Kidney (tissue), 14 donors: ENCODE data around the gene ARRDC5. TPM values are rescaled to one million over a fixed set of nuclear protein-coding genes. Genes with fewer than 3 reads are reported as not detected.
"Not testable (repeated sequence)": the region's sequence is repeated elsewhere in the genome, so short reads cannot be mapped to it uniquely, and the experiment has no call there.

Experiments
- DNase-seq, 5 donors: peaks; one replicate each; pipeline ENCODE4 v3.0.0-alpha.2; 2013 to 2020
- FAIRE-seq: peaks from 2 replicates; lab custom pipeline; 2012; peaks lifted over from hg19 to GRCh38; lab: Jason Lieb, UNC
- H3K27ac ChIP-seq, 2 donors: one replicate each; pipeline ENCODE4 v1.7.0; 2013; ENCODE audit warnings: low read depth in 2 of 2, low read length in 2 of 2, inconsistent platforms in 1 of 2
- H3K27me3 ChIP-seq: one replicate; pipeline ENCODE4 v1.7.1; 2013; ENCODE audit warnings: low read length, inconsistent platforms; ENCODE audit not compliant: control insufficient read depth, insufficient read depth
- H3K36me3 ChIP-seq, 3 donors: one replicate each; pipeline versions ENCODE4 v1.7.0 to v1.7.1; 2013; ENCODE audit warnings: low read length in 3 of 3, control low read depth in 1 of 3, inconsistent platforms in 1 of 3; ENCODE audit not compliant: insufficient read depth in 3 of 3, control insufficient read depth in 2 of 3
- H3K4me1 ChIP-seq, 3 donors: one replicate each; pipeline versions ENCODE4 v1.7.0 to v1.7.1; 2013; ENCODE audit warnings: low read length in 3 of 3, inconsistent platforms in 1 of 3, low read depth in 1 of 3; ENCODE audit not compliant: control insufficient read depth in 2 of 3, insufficient read depth in 2 of 3
- H3K4me3 ChIP-seq, 3 donors: one replicate each; pipeline versions ENCODE4 v1.7.0 to v1.8.1; 2013; ENCODE audit warnings: low read length in 3 of 3, control low read depth in 1 of 3, inconsistent platforms in 1 of 3
- H3K9ac ChIP-seq, 3 donors: one replicate each; pipeline versions ENCODE4 v1.7.0 to v1.7.1; 2013; ENCODE audit warnings: low read length in 3 of 3, control low read depth in 1 of 3, inconsistent platforms in 1 of 3
- H3K9me3 ChIP-seq, 3 donors: one replicate each; pipeline versions ENCODE4 v1.7.0 to v1.7.1; 2013; ENCODE audit warnings: low read length in 3 of 3, control low read depth in 1 of 3, inconsistent platforms in 1 of 3; ENCODE audit not compliant: control insufficient read depth in 2 of 3, insufficient read depth in 1 of 3
- intact Hi-C: fragments of 100-400 bp; cut with DNase I; formaldehyde crosslinking; loops from one replicate; pipeline ENCODE4 v1.11.1; 2022
- polyA plus RNA-seq: library from polyadenylated mRNA; stranded (reverse); fragments of 350-450 nt; fragmentation: Illumina TruSeq; extraction: RNeasy Lipid Tissue Mini Kit (QIAGEN cat#74804); gene quantifications from one replicate; pipeline ENCODE4 v1.2.3, GENCODE V29; 2014; ENCODE audit warnings: low read depth, low replicate concordance; ENCODE audit not compliant: insufficient read depth
- total RNA-seq: library from RNA; stranded (reverse); fragmentation: NEBNext Ultra II Directional; extraction: Animal tissue kit (Norgen Biotek cat#: 25700); gene quantifications from one replicate; pipeline ENCODE4 v1.2.1, GENCODE V29; 2021
- TF ChIP-seq, protein P1 (sequence below): IDR thresholded peaks from 3 replicates; pipeline ENCODE4 v1.5.1; 2012; ENCODE audit warnings: mild to moderate bottlenecking, moderate library complexity, borderline replicate concordance; ENCODE audit not compliant: insufficient read depth; ENCODE audit errors: extremely low read depth
- donor health status: control.
- donor health status: control.
- donor health status: control.
- donor health status: control.
- donor health status: control.
- donor health status: DM: yes; HTN: yes; CAD: no.
- donor health status: Normal renal cell carcinoma (clear cell type).

ARRDC5 gene
- total and polyA plus RNA-seq, 2 donors from 2014 or later, result 1.4 TPM; not detected in 1

- H3K27me3 ChIP-seq, result no peaks in the 10 kb centered on the region
- no peak overlapping the region for H3K4me3 ChIP-seq
- H3K4me1 ChIP-seq, result no peaks in the 10 kb centered on the region
- no peak overlapping the region for H3K27ac ChIP-seq
- H3K9me3 ChIP-seq, result no peaks in the 10 kb centered on the region
- no peak overlapping the region for H3K9ac ChIP-seq
- DNase-seq (no peak), FAIRE-seq (no peak)
- TF ChIP-seq, protein P1, sequence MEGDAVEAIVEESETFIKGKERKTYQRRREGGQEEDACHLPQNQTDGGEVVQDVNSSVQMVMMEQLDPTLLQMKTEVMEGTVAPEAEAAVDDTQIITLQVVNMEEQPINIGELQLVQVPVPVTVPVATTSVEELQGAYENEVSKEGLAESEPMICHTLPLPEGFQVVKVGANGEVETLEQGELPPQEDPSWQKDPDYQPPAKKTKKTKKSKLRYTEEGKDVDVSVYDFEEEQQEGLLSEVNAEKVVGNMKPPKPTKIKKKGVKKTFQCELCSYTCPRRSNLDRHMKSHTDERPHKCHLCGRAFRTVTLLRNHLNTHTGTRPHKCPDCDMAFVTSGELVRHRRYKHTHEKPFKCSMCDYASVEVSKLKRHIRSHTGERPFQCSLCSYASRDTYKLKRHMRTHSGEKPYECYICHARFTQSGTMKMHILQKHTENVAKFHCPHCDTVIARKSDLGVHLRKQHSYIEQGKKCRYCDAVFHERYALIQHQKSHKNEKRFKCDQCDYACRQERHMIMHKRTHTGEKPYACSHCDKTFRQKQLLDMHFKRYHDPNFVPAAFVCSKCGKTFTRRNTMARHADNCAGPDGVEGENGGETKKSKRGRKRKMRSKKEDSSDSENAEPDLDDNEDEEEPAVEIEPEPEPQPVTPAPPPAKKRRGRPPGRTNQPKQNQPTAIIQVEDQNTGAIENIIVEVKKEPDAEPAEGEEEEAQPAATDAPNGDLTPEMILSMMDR, result no peak
- H3K36me3 ChIP-seq, result no peaks in the 10 kb centered on the region
- intact Hi-C loops, result no loop called here
These were observed 13.5 kb downstream of the ARRDC5 start for GRCh38 chr19:4889034-4889815.

DNA sequence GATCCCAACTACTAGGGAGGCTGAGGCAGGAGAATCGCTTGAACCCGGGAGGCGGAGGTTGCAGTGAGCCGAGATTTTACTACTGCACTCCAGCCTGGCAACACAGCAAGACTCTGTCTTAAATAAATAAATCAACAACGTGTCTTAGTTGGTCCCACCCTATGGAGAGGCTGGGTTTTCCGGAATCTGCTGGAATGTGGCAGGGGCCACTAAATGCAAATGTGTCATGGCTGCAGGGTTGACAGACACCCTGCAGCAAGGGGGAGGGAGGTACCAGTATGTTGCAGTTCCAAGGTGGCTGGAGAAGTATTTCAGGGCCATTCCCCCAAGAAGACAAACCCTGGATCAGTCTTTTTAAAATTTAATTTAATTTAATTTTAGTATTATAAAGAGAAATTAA is 14.9 kb downstream of the ARRDC5 start:
- DNase-seq, FAIRE-seq, H3K9me3 ChIP-seq, H3K4me3 ChIP-seq, H3K36me3 ChIP-seq, intact Hi-C loops, H3K9ac ChIP-seq, H3K27ac ChIP-seq, H3K4me1 ChIP-seq, H3K27me3 ChIP-seq: not testable (repeated sequence)

DNA sequence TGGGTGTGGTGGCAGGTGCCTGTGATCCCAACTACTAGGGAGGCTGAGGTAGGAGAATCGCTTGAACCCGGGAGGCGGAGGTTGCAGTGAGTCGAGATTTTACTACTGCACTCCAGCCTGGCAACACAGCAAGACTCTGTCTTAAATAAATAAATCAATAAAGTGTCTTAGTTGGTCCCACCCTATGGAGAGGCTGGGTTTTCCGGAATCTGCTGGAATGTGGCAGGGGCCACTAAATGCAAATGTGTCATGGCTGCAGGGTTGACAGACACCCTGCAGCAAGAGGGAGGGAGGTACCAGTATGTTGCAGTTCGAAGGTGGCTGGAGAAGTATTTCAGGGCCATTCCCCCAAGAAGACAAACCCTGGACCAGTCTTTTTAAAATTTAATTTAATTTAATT is 17.7 kb downstream of the ARRDC5 start:
- H3K27ac ChIP-seq, H3K36me3 ChIP-seq, DNase-seq, H3K27me3 ChIP-seq, H3K9ac ChIP-seq, H3K9me3 ChIP-seq, FAIRE-seq, H3K4me3 ChIP-seq, intact Hi-C loops, H3K4me1 ChIP-seq: not testable (repeated sequence)

DNA sequence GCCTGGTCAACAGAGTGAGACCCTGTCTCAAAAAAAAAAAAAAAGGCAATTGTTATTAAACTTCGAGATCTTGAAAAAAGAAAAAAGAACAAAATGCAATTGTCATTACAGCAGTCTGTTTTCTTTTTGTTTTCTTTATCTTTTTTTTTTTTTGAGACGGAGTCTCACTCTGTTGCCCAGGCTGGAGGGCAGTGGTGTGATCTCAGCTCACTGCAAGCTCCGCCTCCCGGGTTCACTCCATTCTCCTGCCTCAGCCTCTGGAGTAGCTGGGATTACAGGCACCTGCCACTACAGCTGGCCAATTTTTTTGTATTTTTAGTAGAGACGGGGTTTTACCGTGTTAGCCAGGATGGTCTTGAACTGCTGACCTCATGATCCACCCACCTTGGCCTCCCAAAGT is 19.8 kb downstream of the ARRDC5 start:
- H3K27me3 ChIP-seq, intact Hi-C loops, H3K4me1 ChIP-seq, H3K9me3 ChIP-seq, H3K27ac ChIP-seq, H3K9ac ChIP-seq, H3K36me3 ChIP-seq, FAIRE-seq, H3K4me3 ChIP-seq, DNase-seq: not testable (repeated sequence)

DNA sequence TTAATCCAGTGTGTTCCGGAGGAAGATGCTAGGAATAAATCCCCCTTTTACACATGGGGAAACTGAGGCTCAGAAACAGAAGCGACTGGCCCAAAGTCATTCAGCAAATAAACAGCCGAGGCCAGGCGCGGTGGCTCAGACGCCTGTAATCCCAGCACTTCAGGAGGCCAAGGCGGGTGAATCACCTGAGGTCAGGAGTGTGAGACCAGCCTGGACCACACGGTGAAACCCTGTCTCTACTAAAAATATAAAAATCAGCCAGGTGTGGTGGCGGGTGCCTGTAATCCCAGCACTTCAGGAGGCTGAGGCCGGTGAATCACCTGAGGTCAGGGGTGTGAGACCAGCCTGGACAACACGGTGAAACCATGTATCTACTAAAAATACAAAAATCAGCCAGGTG is 23.7 kb downstream of the ARRDC5 start:
- Histone ChIP-seq H3K9me3 (no peaks in the 10 kb centered on the region), H3K27ac (no peak overlapping the region), H3K4me1 (no peaks in the 10 kb centered on the region), H3K9ac (no peak overlapping the region), H3K36me3 (no peaks in the 10 kb centered on the region), H3K4me3 (no peak overlapping the region), H3K27me3 (no peaks in the 10 kb centered on the region)
- no peak for FAIRE-seq
- TF ChIP-seq, protein P1, result no peak
- intact Hi-C loops, result loop anchor here (5.0 kb wide), 1 partner anchor 33 kb away; no protein-coding TSS in a partner anchor
- DNase-seq, result no peak
